NCI-H2196 (cell line): ENCODE results near the gene EYA2.
"Not testable (repeated sequence)": the region's sequence is repeated elsewhere in the genome, so short reads cannot be mapped to it uniquely, and the experiment has no call there.

Source experiments
- DNase-seq: peaks from one replicate; lab custom pipeline; 2025; ENCODE audit not compliant: unreplicated experiment; lab: John Stamatoyannopoulos, UW

EYA2 gene

GRCh38 chr20:46894971-46895905, 595 bp downstream of the EYA2 start:
- peak; percentile 15 for DNase-seq

- DNase-seq, result no peak
Measured at GRCh38 chr20:46895906-46896242, 1.2 kb downstream of the EYA2 start.

DNA sequence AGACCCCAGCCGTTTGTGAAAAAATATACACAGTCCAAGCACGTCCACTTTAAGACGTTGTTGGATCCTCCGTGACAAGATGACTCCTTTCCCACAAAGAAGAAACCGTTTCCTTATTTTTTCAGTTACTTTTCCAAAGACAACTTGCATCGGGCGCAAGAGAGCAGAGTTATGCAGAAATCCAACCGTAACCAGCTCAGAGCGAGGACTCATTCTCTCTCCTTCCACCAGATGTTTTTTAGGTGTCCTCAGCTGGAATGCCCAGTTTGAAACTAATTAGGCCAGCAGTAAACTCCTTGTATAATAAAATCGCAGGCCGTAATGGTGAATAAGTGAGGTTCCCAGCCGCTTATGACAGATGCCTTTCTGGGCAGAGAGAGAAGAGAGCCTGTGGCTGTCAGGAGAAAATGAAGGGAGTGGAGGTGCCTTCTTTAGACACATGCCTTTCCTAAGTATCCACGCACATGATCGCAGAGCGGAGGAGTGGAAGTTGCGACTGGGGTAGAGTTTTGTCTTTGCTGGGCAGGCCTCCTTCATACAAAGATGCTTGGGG, 2.8 kb downstream of the EYA2 start:
- DNase-seq, result no peak

DNA sequence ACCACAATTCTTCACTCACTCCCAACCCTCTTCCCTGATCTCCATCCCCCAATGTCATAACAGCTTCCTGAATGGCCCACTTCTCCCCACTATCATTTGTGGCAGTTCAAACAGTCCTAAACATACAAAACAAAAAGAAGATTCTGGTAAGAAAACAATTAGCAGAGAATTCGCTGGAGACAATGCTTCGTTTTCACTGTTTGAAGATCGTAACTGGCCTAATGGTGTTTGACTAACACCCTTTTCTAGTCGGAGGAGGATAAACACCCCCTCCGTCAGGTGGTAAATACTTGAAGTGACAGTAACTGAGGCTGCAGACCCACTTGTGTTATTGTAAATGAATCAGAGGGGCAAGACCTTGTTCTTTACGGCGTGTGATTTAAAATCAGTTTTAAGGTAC, 3.8 kb downstream of the EYA2 start:
- DNase-seq, result no peak

DNA sequence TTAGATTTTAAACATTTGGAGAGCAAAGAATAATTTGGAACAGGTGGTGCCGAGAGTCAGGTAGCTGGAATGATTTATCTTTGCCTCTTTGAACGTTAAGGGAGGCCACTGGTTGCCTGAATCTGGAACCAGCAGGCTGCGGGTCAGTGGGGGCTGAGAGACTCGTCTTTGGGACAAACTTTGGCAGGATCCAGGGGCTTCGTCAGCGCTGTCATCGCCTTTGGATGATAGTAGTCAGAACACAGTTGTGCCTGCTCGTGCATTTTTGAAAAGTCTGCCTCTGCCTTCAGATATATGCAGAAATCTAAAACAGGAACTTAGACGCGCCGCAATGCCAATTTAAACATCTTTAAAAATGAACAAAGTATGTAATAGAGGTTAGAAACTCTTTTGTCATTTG, 5.0 kb downstream of the EYA2 start:
- DNase-seq, result no peak

DNA sequence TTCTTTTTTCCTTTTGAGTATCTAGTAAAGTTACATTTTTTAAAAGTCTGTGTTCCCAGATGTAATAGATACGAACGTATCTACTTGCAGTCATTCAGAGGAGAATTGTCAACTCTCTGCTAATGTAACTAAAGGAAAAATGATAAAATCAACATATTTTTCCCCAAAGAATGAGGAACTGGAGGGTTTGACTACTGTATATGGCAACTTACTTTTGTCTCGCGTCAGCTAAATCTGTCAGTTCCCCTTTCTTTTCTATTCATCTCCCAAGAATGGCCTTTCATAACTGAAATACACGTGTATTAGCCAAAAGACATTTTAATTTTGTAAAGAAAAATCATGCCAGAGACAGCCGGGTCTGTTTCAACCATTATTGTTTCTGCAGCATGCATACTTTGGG, 5.4 kb downstream of the EYA2 start:
- DNase-seq, result no peak

DNA sequence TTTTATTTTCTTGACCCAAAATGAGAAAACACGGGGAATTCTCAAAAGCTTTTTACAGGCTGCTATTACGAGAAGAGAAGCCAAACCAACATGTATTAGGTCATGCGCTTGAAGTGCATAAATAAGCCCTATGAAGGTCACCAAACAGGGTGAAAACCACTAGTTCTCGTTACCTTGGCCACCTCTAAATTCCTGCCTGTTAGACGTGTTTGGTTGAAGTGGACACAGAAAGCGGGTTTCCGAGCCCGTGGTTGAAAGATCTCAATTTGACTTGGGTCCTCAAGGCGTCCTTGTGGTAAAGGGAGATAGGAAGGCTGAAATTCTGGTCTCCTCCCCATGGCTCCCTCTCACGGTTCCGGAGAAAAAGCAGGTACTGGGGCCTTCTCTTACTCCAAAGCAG, 6.2 kb downstream of the EYA2 start:
- no peak for DNase-seq

GRCh38 chr20:46901638-46902037, 7.0 kb downstream of the EYA2 start:
- DNase-seq, result no peak

GRCh38 chr20:46903256-46903655, 8.6 kb downstream of the EYA2 start:
- no peak for DNase-seq

DNA sequence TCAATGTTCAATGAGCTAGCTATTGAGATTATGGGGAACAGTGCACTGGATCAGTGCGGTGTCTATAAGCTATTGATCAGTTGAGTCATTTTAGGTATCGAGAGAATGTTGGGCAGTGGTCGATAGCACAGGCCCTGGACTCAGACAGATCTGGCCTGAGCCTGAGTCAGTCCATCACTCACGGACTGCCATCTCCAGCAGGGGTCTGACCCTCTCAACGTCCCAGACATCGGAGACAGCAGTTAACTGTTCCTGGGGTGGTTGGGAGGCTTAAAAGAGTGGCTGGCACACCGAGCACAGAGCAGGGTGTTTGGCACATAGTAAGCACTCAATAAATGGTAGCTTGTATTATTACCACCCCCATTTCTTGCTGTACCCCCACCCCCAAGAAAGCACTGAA, 9.3 kb downstream of the EYA2 start:
- no peak for DNase-seq

DNA sequence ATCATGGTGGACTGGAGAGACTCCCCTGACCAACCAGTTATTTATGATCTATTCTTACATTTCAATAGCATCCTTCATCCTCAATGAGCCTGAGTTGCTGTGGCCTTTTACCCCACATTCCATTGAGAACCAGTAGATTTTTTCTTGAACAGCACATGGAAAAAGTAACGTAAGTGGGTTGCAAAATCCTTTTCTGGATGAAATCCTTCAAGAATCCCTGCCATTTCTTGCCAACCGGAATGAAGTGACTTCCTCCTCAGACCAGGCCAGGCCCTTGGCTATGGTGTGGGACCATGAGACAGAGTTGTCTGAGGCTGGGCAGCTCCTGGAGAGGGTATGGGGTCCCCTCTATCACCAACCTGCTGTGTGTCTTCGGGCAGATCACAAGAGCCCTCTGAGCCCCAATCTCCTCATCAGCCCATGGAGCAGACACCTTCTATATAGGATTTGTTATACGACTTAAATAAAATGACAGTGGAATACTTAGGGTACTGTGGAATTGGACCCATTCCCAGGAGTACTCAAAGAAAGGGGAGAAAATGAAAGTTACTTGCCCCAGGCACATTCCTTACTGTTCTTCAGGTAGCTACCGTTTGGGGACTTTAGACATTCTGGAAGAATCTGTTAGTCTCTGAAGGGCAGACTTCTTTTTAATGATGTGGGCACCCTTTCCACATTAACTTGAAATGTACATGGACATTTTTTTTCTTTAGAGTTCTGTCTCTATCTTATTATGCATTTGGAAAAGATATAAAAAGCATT, 10.9 kb downstream of the EYA2 start:
- no peak for DNase-seq

DNA sequence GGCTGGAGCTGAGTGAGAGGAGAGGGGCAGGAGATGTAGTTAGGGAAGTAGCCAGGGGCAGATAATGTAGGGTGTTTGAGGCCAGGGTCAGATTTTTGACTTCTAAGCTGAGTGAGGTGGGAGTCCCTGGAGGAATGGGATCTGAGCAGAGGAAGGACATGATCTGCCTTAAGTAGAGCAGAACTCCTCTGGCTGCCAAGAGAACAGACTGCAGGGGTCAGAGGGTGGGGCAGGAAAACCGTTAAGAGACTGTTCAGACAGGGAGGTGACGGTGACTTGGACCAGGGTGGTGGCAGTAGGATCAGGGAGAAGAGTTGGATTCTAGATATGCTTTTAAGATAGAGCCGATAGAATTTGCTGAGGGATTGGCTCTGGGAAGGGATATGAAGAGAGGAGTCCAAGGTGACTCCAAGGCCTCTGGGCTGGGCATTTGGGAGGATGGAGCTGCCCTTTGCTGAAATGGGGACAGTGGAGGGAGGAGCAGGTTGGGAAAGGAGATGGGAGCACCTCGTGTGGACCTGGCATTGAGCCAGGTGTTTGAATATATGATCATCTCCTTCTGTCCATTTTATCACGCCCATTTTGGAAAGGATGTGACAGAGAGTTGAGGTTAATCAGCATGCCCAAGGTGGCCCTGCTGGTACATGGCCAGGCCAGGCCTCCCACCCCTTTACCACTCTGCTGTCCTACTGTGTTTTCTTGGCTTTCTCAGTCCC, 18.8 kb downstream of the EYA2 start:
- DNase-seq, result no peak

DNA sequence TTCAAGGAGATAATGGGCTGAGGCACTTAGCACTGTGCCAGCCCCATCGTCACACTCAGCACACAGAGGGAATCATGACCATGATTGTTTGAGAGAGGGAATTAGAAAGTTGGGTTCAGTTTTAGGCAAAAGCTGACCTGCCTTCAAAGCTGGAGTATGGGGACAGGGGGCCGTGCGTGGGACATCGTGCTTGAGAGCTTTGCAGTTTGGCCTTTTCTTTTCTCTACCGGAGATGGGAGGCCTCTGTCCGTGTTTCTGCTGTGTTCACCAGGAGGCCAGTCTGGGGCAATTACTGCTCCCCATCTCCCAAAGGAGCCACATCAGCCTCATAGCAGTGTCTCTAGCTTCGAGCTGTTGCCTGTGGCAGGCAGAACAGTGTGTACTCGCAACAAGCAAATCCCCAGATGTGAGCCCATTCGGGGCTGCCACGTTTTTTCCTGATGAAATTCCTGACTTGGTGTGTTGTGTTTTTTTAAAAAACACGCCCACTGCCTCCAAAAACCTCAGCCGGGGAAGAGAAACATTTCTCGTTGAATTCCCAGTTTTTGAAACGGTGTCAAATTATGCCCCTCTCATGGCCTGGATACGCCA, 20.2 kb downstream of the EYA2 start:
- no peak for DNase-seq

- no peak for DNase-seq
Measured at GRCh38 chr20:46915575-46916257, 21.1 kb downstream of the EYA2 start.

GRCh38 chr20:46916258-46916603, 21.6 kb downstream of the EYA2 start:
- DNase-seq, result no peak

DNA sequence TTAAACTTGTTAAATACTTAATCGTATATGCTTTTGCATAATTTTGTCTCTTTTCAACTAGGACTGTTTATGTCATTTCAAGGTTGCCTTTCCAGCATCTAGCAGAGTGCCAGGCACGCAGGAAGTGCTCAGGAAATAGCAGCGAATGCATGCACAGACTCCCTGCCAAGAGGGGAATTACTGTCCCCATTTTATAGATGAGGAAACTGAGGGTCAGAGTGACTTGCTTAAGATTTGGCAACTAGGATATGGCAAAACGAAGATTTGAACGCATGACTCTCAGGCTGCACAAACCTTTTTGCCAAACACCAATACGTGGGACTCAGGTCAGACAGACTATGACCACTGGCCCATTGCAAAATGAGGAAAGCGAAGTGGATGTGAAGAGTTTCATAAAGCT, 22.5 kb downstream of the EYA2 start:
- no peak for DNase-seq

GRCh38 chr20:46920114-46920513, 25.5 kb downstream of the EYA2 start:
- no peak for DNase-seq

GRCh38 chr20:46922841-46923240, 28.2 kb downstream of the EYA2 start:
- not testable (repeated sequence) for DNase-seq

DNA sequence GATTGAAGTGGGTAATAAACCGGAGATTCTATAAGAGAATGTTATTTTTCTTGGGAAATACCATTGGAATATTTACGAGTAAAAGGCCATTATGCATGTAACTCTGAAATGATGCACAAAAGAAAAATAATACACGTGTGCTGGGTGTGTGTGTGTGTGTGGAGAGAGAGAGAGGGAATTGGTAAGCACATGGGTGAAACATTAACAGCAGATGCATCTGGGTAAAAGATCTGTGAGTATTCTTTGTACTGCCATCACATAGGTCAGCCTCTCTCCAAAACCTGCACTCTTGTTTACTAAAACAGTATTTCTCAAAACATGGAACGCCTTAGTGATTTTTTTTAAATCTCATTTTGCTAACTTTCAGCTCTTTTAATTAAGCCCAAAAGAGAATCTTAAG, 28.9 kb downstream of the EYA2 start:
- no peak for DNase-seq

GRCh38 chr20:46928580-46929132, 34.0 kb downstream of the EYA2 start:
- DNase-seq, result no peak
